Body of pancreas (tissue), 4 donors: ENCODE measurements around the gene AMD1.

Experiments used
- POLR2A ChIP-seq, 3 donors: fragments of 450-650 bp; IDR thresholded peaks; one replicate each; pipeline ENCODE4 v1.6.1; 2016; ENCODE audit warnings: antibody characterized with exemption in 3 of 3, mild to moderate bottlenecking in 2 of 3
- TF ChIP-seq, protein P1 (sequence below), 7 experiments: fragments of 450-650 bp in 4 of 7; fragments of 200-600 bp in 3 of 7; sonication (generic) in 3 of 7; IDR thresholded peaks; one replicate each; pipeline ENCODE4 v1.5.1; 2016 to 2019; ENCODE audit warnings: antibody characterized with exemption in 7 of 7

GRCh38 chr6:110874880-110875547 is 429 bp downstream of the AMD1 start:
- TF ChIP-seq, protein P1, sequence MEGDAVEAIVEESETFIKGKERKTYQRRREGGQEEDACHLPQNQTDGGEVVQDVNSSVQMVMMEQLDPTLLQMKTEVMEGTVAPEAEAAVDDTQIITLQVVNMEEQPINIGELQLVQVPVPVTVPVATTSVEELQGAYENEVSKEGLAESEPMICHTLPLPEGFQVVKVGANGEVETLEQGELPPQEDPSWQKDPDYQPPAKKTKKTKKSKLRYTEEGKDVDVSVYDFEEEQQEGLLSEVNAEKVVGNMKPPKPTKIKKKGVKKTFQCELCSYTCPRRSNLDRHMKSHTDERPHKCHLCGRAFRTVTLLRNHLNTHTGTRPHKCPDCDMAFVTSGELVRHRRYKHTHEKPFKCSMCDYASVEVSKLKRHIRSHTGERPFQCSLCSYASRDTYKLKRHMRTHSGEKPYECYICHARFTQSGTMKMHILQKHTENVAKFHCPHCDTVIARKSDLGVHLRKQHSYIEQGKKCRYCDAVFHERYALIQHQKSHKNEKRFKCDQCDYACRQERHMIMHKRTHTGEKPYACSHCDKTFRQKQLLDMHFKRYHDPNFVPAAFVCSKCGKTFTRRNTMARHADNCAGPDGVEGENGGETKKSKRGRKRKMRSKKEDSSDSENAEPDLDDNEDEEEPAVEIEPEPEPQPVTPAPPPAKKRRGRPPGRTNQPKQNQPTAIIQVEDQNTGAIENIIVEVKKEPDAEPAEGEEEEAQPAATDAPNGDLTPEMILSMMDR (IDR thresholded peaks at IDR 0.05), result no peak
- no peak for TF ChIP-seq POLR2A (IDR thresholded peaks at IDR 0.05)
